Natural killer cell (primary cell): ENCODE measurements around the gene RAB30. TPM values are rescaled to one million over a fixed set of nuclear protein-coding genes. Genes with fewer than 3 reads are reported as not detected.
"Not testable (repeated sequence)": the region's sequence is repeated elsewhere in the genome, so short reads cannot be mapped to it uniquely, and the experiment has no call there.

ENCODE experiments used
- ATAC-seq, 3 donors: fragments of 150-1000 bp in 2 of 3; fragments of 200-7000 bp in 1 of 3; cut with Tn5 transposase; 1 replicate in 1 of 3; 2 replicates in 2 of 3; pipeline ENCODE4 v1.10.0; 2021; ENCODE audit warnings: mild to moderate bottlenecking in 2 of 3, moderate library complexity in 2 of 3
- DNase-seq, 2 donors: peaks; one replicate each; pipeline versions ENCODE4 v3.0.0 to v3.0.0-alpha.2; 2013 to 2021; ENCODE audit warnings: mixed read lengths in 1 of 2
- H3K27ac ChIP-seq: one replicate; pipeline ENCODE4 v1.5.1; 2013; ENCODE audit warnings: mild to moderate bottlenecking, low read length
- H3K27me3 ChIP-seq: one replicate; pipeline ENCODE4 v1.6.1; 2013; ENCODE audit warnings: low read length; ENCODE audit not compliant: control insufficient read depth, insufficient read depth
- H3K36me3 ChIP-seq: one replicate; pipeline ENCODE4 v1.6.1; 2013; ENCODE audit warnings: low read length; ENCODE audit not compliant: control insufficient read depth, insufficient read depth
- H3K4me1 ChIP-seq: one replicate; pipeline ENCODE4 v1.6.1; 2013; ENCODE audit warnings: low read length; ENCODE audit not compliant: control insufficient read depth, insufficient read depth
- H3K4me3 ChIP-seq: one replicate; pipeline ENCODE4 v1.5.1; 2013; ENCODE audit warnings: low read length
- H3K9me3 ChIP-seq: one replicate; pipeline ENCODE4 v1.6.1; 2013; ENCODE audit warnings: low read length; ENCODE audit not compliant: control insufficient read depth, insufficient read depth
- H3K27ac Mint-ChIP-seq, 2 donors: one replicate each; pipeline ENCODE4 v1.8.0; 2022; ENCODE audit warnings: mild to moderate bottlenecking in 2 of 2, mixed read lengths in 2 of 2, moderate library complexity in 1 of 2
- H3K27me3 Mint-ChIP-seq, 2 donors: one replicate each; pipeline ENCODE4 v1.8.0; 2022; ENCODE audit warnings: low read depth in 2 of 2, mixed read lengths in 2 of 2
- H3K36me3 Mint-ChIP-seq: one replicate; pipeline ENCODE4 v1.8.0; 2022; ENCODE audit warnings: mixed read lengths
- H3K4me1 Mint-ChIP-seq, 2 donors: one replicate each; pipeline ENCODE4 v1.8.0; 2022; ENCODE audit warnings: mixed read lengths in 2 of 2
- H3K4me3 Mint-ChIP-seq: one replicate; pipeline ENCODE4 v1.8.0; 2022; ENCODE audit warnings: mild to moderate bottlenecking, moderate library complexity, mixed read lengths
- H3K9me3 Mint-ChIP-seq, 2 donors: one replicate each; pipeline ENCODE4 v1.8.0; 2022; ENCODE audit warnings: mixed read lengths in 2 of 2
- WGBS: methylation state at CpG from one replicate; pipeline ENCODE4 v1.1.7; 2013; ENCODE audit warnings: missing lambda C conversion rate; ENCODE audit not compliant: insufficient coverage; 5-methylcytosine and 5-hydroxymethylcytosine counted together
- intact Hi-C: fragments of 100-400 bp; cut with micrococcal nuclease; formaldehyde crosslinking; loops from one replicate; pipeline ENCODE4 v1.14.2; 2022
- total RNA-seq, 4 donors: library from RNA; stranded (reverse); fragments of 120-200 nt in 1 of 4; gene quantifications; one replicate each; pipeline versions ENCODE4 v1.2.3 to v1.2.4, GENCODE V29; 2013 to 2022
- TF ChIP-seq, protein P1 (sequence below): fragments of 200-600 bp; IDR thresholded peaks from one replicate; pipeline ENCODE4 v1.8.0; 2022; ENCODE audit warnings: antibody characterized with exemption

The RAB30 gene
- total RNA-seq, 3 donors from 2014 or later (not counting 1 experiment from before 2014, with no cell fraction given): 10.2 to 23.3 (median 20.5) TPM

DNA sequence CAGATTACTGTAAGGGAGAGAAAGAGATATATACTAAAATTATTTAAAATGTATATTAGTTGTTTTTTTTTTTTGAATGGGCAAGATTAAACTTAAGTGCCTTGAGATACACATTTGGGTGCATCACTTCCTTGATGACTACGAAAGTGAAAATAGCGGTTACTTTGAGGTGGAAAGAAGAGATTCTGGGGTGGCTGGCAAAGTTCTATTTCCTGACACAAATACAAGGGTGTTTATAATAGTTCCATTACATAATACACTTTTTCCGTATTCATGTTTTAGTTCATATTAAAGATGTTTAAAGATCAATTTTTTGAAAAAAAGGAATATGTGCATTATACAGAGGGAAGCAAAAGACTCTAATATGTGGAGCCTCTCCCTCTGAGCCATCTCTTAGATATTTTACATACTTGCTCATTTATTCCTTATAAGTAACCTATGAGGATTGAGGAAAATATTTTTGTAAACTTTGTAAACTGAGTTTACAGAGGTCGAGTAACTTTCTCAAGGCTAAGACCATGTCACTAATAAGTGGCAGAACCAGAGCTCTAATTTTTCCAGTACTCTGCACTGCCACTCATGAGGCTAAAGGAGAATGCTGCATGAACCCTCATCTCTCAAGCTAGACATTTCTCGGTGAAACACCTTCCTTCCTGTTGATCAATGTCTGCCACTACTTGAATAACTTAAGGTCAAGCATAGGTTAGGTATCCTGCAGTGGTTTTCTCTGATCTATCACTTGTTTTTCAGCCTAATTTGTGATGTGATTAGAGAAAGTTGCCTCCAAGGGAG lies 111.5 kb downstream of the RAB30 start:
- peak overlapping the region; percentile 83 for H3K4me3 Mint-ChIP-seq
- no peaks in the 10 kb centered on the region for H3K36me3 ChIP-seq
- ATAC-seq (peak; percentile 76 to 86 (median 86)), DNase-seq (peak in 1 of 2 donors; percentile 85)
- H3K27ac Mint-ChIP-seq: peak overlapping the region; percentile 92 to 97
- peaks cover 41% of the 10 kb centered on the region for H3K4me1 ChIP-seq
- H3K9me3 ChIP-seq: peaks cover 11% of the 10 kb centered on the region
- H3K27me3 Mint-ChIP-seq: no peaks in the 10 kb centered on the region
- H3K9me3 Mint-ChIP-seq: peaks cover 6 to 8% of the 10 kb centered on the region in 2 donors
- 18% methylated on average over 4 of the region's 5 CpGs for WGBS
- TF ChIP-seq, protein P1, sequence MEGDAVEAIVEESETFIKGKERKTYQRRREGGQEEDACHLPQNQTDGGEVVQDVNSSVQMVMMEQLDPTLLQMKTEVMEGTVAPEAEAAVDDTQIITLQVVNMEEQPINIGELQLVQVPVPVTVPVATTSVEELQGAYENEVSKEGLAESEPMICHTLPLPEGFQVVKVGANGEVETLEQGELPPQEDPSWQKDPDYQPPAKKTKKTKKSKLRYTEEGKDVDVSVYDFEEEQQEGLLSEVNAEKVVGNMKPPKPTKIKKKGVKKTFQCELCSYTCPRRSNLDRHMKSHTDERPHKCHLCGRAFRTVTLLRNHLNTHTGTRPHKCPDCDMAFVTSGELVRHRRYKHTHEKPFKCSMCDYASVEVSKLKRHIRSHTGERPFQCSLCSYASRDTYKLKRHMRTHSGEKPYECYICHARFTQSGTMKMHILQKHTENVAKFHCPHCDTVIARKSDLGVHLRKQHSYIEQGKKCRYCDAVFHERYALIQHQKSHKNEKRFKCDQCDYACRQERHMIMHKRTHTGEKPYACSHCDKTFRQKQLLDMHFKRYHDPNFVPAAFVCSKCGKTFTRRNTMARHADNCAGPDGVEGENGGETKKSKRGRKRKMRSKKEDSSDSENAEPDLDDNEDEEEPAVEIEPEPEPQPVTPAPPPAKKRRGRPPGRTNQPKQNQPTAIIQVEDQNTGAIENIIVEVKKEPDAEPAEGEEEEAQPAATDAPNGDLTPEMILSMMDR: no peak
- H3K4me1 Mint-ChIP-seq: peaks cover 62 to 71% of the 10 kb centered on the region in 2 donors
- peaks cover 16% of the 10 kb centered on the region for H3K36me3 Mint-ChIP-seq
- peak overlapping the region; percentile 2 for H3K4me3 ChIP-seq
- H3K27me3 ChIP-seq: no peaks in the 10 kb centered on the region
- peak overlapping the region; percentile 91 for H3K27ac ChIP-seq
- intact Hi-C loops: loop anchor here (1.0 to 2.0 kb wide), 5 partner anchors 11 to 234 kb away; partner anchors contain the start of genes DDIAS, PCF11, PRCP and RAB30

DNA sequence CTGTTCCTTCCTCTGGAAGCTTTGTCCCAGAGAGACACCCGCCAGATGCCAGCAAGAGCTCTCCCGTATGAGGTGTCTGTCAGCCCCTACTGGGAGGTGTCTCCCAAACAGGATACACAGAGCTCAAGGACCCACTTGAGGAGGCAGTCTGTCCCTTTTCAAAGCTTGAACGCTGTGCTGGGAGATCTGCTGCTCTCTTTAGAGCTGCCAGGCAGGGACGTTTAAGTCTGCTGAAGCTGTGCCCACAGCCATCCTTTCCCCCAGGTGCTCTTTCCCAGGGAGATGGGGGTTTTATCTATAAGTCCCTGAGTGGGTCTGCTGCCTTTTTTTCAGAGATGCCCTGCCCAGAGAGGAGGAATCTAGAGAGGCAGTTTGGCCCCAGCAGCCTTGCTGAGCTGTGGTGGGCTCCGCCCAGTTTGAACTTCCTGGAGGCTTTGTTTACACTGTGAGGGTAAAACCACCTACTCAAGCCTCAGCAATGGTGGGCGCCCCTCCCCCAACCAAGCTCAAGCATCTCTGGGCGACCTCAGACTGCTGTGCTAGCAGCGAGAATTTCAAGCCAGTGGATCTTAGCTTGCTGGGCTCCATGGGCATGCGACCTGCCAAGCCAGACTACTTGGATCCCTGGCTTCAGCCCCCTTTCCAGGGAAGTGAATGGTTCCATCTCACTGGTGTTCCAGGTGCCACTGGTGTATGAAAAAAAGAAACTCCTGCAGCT lies 115.8 kb downstream of the RAB30 start:
- Mint-ChIP-seq H3K4me1 (peaks cover 54 to 59% of the 10 kb centered on the region in 2 donors), H3K27ac (peak overlapping the region; percentile 89 to 93), H3K9me3 (peaks cover 21 to 23% of the 10 kb centered on the region in 2 donors), H3K36me3 (peaks cover 59% of the 10 kb centered on the region), H3K4me3 (peak overlapping the region; percentile 61)
- H3K36me3 ChIP-seq, H3K27me3 ChIP-seq, H3K4me3 ChIP-seq, H3K27me3 Mint-ChIP-seq: not testable (repeated sequence)
- whole genome bisulfite sequencing: 36% methylated on average over 9 of the region's 9 CpGs
- peak; percentile 58 to 66 (median 60) for ATAC-seq
- H3K4me1 ChIP-seq: peaks cover 38% of the 10 kb centered on the region
- H3K27ac ChIP-seq: peak overlapping the region; percentile 83
- intact Hi-C loops: loop anchor here (2.0 kb wide), 1 partner anchor 15 kb away; no protein-coding TSS in a partner anchor
- peaks cover 11% of the 10 kb centered on the region for H3K9me3 ChIP-seq
- peak; percentile 74 to 82 for DNase-seq

GRCh38 chr11:82950502-82950901 lies 121.2 kb downstream of the RAB30 start:
- H3K27me3 Mint-ChIP-seq, intact Hi-C loops, H3K4me3 ChIP-seq, H3K9me3 ChIP-seq, DNase-seq, H3K27ac Mint-ChIP-seq, H3K4me3 Mint-ChIP-seq, H3K36me3 ChIP-seq, ATAC-seq, H3K27me3 ChIP-seq, H3K4me1 ChIP-seq, H3K27ac ChIP-seq: not testable (repeated sequence)
- Mint-ChIP-seq H3K9me3 (peaks cover 18 to 20% of the 10 kb centered on the region in 2 donors), H3K36me3 (peaks cover 65% of the 10 kb centered on the region), H3K4me1 (peaks cover 9 to 15% of the 10 kb centered on the region in 2 donors)
- 100% methylated on average over 1 of the region's 2 CpGs for WGBS

GRCh38 chr11:82949352-82949751 lies 122.3 kb downstream of the RAB30 start:
- Histone ChIP-seq H3K27me3 (no peaks in the 10 kb centered on the region), H3K27ac (no peak overlapping the region), H3K9me3 (peaks cover 4% of the 10 kb centered on the region), H3K36me3 (no peaks in the 10 kb centered on the region), H3K4me3 (no peak overlapping the region), H3K4me1 (no peaks in the 10 kb centered on the region)
- DNase-seq (no peak), ATAC-seq (no peak)
- H3K36me3 Mint-ChIP-seq: peaks cover 54% of the 10 kb centered on the region
- H3K4me3 Mint-ChIP-seq: no peak overlapping the region
- H3K4me1 Mint-ChIP-seq: peaks cover 6% of the 10 kb centered on the region in 2 donors
- H3K27me3 Mint-ChIP-seq: no peaks in the 10 kb centered on the region
- intact Hi-C loops: no loop called here
- TF ChIP-seq, protein P1: no peak
- no peak overlapping the region for H3K27ac Mint-ChIP-seq
- H3K9me3 Mint-ChIP-seq: peaks cover 10 to 15% of the 10 kb centered on the region in 2 donors
